Stimulated activated naive CD8-positive, alpha-beta T cell treated with anti-CD3 and anti-CD28 coated beads, Interleukin-15, Interleukin-2, amounts not matched to agents 100 U/mL and 50 U/mL, for 24 hours (primary cell): ENCODE measurements around the gene ASIC2.
A peak's percentile ranks its signal among the peaks of the same experiment; 100 is the strongest.

ENCODE experiments used
- ATAC-seq: fragments of 150-1000 bp; cut with Tn5 transposase; one replicate; pipeline ENCODE4 v1.10.0; 2021
- DNase-seq: peaks from one replicate; pipeline ENCODE4 v3.0.0; 2021

Gene ASIC2

GRCh38 chr17:33292981-33293867 is at the start of gene ASIC2:
ASIC2 (minus strand) TSS chr17:33293295.
- DNase-seq (peak; percentile 5), ATAC-seq (no peak)

GRCh38 chr17:33342025-33342424 is 48.9 kb upstream of the ASIC2 start:
- DNase-seq, result no peak
- no peak for ATAC-seq

DNA sequence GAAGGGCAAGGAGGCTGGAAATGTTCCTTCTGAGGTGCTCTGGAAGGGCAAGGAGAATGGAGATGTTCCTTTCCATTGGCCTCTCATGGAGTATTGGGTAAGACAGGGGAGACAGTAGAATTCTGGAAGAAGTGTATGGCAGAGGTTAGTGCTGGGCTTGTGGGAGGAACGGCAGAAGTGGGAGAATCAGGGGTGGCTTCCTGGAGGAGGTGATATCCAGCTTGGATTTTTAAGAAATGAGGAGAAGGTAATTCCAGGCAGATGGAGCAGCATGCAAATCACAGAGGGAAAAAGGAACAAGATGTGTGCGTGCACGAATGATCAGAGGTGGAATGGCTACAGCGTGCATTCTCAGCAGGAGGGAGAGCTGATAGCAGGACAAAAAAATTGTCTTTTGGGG is 45.1 kb upstream of the ASIC2 start:
- no peak for DNase-seq
- ATAC-seq, result no peak

DNA sequence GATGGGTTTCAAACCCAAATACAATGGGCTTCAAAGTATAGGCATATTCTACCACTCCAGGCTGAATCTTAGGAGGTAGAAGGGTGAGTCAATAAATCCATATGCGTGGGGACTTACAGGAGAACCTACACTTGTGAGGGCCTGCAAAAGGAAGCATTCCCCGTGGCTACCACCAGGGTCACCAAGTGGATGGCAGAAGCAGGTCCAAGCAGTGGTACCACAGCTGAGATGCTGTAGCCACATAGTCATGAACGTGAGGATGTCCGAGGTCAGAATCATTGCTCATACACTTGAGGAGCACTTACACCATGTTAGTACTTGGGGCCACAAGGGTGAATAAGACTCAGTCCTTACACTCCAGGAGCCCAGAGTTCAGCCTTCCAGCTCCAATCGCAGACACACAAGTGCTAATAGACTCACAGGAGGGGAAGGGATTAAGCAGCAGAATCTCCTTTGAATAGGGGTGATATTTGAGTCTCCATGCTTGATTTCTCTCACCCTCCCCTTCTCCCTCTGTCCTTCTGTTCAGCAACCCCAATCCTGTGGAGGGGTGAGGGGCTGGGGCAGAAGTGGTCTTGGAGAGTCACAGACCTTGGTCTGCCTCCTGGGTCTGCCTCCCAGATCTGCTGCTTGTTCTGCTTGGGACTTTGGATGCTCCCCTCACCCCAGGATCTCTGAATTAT is 42.5 kb upstream of the ASIC2 start:
- no peak for ATAC-seq
- no peak for DNase-seq

DNA sequence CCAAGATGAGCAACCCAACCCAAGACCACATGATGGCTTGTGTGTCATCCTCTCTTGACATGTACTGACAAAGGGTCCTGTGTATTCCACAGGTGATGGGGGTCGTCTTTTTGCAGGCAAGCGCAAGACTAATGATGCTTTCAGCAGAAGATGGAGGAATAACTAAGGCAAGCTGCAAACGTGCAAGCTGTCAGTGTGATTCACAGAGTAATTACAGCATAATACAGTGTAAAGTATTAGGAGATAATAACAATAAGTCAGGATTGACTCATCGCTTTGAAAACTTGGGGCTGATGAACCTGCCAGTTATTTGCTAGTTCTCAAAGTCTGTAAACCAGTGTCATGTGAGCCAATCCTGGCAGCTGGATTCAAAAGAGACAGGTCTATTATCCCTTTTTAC is 41.6 kb upstream of the ASIC2 start:
- no peak for DNase-seq
- no peak for ATAC-seq

DNA sequence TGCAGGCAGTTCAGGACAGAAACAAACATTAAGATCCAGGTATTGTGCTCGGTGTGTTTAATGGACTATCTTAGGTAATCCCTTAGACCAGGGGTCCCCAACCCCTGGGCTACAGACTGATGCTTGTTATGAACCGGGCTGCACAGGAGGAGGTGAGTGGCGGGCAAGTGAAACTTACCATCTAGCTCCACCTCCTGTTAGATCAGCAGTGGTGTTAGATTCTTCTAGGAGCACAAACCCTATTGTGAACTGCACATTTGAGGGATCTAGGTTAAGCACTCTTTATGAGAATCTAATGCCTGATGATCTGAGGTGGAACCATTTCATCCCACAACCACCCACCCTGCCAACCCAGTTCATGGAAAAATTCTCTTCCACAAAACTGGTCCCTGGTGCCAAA is 37.8 kb upstream of the ASIC2 start:
- DNase-seq (no peak), ATAC-seq (no peak)

DNA sequence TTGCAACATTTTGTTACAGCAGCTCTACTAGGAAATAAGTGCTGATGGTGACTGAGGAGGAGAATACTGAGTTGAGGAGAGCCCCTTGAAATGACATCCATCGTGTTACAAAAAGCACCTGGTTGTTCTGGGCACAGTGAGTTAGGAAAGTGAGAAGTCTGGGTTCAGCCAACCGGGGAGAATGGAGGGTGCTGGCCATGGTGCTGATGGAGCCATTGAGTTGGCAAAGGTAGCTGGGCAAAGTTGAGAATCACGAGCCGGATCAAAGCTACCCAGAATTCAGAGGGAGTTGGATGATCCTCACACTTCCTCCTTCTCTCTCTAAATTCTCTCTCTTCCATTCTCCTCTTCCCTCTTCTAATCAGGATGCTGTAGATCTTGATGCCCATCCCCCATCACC is 35.0 kb upstream of the ASIC2 start:
- ATAC-seq, result no peak

DNA sequence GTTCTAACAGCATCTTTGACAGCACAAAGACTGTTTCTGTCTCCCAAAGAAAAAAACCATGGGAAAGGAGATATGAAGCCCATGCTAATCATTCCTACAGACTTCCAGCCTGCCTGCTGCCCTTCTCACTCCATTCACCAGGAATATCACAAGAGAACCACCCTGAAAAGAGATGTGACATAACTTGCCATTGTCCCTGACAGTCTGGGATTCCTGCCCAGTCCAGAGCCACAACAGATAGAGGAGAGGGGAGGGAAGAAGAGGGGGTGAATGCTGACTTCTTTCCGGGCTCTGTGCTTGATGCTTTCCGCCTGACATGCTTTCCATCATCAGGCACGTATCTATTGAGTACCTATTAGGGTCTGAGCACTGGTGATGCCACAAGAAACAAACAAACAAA is 31.6 kb upstream of the ASIC2 start:
- DNase-seq, result no peak
- ATAC-seq, result no peak

More for the DNA sequence above, 35.0 kb upstream of the ASIC2 start:
- no peak for DNase-seq

DNA sequence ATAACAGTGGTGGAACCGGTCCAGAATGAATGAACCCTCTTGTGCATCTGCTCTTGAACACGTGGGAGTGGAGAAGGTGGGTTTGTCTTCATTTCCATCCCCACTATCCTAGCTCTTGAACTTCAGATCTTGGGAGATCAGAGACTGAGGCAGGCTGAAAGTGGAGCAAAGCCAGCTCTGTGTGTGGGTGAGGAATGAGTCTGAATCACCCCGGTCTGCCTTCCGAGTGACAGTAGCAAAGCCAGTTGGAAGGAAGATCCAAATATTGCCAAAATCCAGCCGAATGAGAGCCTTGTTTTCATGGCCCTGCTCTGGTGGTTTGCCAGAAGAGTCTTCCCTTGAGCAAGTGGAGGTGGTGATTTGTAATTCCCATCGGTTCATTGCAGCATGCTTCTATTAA is 29.0 kb upstream of the ASIC2 start:
- no peak for DNase-seq
- no peak for ATAC-seq

GRCh38 chr17:33318241-33318640 is 25.1 kb upstream of the ASIC2 start:
- no peak for DNase-seq
- no peak for ATAC-seq

DNA sequence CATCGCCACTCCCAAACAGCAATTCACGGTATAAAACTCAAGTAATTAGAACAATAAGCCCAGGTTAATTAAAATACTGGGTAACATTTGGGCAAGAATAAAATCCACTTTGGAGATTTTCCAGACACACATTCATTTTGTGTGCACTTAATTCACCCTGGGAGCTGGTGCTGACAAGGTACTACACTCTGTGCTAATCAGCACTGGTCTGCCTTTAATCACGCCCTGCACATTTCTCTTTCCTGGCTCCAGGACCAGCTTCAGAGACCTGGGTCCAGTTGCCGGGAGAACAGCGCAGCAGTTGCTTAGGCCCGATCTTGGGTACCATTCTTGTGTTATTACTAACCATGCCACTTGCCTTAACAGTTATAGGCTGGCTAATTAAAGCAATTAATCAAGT is 23.7 kb upstream of the ASIC2 start:
- no peak for ATAC-seq
- DNase-seq, result no peak

- no peak for DNase-seq
- no peak for ATAC-seq
Measured at GRCh38 chr17:33310296-33310695, 17.2 kb upstream of the ASIC2 start.

DNA sequence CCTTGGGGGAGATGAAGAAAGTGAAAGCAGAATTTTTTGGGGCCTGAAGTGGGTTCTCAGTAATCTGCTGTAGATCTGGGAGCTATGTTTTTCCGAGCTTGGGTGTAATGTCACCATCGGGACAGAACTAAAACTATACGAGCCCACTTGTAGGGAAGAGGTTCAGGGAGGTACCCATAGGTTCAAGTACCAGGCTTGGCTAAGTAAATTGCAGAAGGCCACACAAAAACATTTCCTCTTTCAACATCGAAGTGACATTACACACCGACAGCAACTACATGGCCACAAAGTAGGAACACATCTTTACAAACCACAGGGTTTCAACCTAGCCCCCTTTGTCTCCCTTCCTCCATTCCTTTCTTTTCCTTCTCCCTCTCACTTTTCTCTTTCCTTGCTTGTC is 10.2 kb upstream of the ASIC2 start:
- ATAC-seq, result no peak

DNA sequence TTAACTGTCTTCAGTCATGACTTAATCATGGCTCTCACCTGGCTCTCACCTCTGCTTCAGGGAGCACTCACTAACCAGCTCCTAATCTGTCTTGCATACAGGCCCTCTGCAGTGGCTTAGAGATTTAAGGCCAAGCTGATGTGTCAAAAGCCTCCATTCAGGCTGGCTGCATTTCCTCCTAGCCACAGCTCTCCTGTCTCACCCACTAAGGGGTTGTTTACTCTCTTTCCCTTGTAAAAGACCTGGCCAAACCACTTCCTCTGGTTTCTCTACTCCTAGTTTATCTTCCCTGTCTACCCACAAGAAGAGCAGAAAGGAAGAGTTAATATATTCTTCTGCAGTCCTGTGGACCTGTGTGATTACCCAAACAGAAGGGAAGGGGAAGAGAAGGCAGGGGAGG is 9.3 kb upstream of the ASIC2 start:
- ATAC-seq, result no peak

More for the DNA sequence above, 10.2 kb upstream of the ASIC2 start:
- no peak for DNase-seq

GRCh38 chr17:33300241-33300640 is 7.1 kb upstream of the ASIC2 start:
- no peak for ATAC-seq
- DNase-seq, result no peak

More for the DNA sequence above, 9.3 kb upstream of the ASIC2 start:
- no peak for DNase-seq

DNA sequence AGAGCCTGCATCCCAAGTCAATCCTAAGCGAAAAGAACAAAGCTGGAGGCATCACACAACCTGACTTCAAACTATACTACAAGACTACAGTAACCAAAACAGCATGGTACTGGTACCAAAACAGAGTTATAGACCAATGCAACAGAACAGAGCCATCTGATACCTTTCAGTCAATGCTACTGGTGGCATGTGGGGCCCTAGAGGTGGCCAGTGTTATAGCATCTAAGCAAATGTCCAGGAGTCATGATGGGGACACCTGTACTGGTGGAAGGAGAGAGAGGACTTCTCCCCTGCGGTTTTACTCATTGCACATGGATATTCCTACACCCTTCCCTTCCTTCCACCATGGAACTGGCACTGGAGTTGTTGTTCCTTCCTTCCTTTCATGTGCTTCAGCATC is 6.0 kb upstream of the ASIC2 start:
- DNase-seq (no peak), ATAC-seq (no peak)

DNA sequence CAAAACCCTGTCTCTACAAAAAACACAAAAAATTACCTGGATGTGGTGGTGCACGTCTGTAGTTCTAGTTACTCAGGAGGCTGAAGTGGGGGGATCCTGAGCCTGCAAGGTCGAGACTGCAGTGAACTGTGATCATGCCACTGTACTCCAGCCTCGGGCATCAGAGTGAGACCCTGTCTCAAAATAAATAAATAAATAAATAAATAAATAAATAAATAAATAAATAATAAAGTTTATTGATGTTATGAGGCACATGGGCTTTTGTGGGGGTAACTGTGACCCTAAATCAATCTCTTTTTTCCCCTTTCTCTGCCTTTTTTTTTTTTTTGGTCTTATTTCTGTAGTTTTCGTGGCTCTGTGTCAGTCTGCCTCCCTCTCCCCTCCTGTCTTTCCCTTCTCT is 4.5 kb upstream of the ASIC2 start:
- DNase-seq, result no peak
- no peak for ATAC-seq

- DNase-seq (no peak), ATAC-seq (no peak)
Measured at GRCh38 chr17:33294994-33295393, 1.9 kb upstream of the ASIC2 start.

DNA sequence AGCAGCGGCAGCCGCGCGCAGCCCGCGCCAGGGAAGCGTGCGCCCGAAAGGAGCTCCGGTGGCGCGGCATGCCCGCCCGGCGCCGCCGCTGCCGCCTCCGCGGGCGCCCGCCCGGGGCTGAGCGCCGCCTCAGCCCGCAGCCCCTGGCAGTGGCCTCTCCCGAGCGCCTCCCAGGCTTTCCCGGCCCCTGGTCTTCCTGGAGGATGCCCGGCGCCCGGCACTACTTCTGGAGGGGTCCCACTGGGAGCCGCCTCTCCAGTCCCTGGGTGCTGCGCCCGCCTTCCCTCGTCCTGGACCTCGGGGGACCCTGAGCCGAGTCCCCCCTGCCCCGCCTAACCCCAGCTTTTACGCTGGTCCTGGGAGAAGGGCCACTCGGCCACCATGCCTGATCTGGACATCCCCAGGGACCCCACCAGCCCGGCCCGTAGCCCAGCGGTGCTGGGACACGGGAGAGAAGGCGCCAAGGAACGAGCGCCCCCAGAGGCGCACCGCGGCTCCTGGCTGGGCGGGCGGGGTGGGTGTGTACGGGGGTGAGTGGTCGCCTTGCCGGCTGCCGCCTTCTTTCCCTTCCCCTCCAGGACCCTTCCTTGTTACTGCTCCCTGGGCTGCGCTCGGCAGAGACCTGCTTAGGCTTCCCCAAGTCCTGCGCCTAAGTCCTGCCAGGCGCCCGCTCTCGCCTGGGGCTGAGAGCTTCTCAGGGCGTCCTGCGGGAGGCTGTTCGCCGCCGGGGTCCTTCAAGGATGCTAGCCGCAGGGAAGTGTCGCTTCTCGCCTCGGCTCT is 704 bp downstream of the ASIC2 start:
- DNase-seq, result peak; percentile 4
- no peak for ATAC-seq

DNA sequence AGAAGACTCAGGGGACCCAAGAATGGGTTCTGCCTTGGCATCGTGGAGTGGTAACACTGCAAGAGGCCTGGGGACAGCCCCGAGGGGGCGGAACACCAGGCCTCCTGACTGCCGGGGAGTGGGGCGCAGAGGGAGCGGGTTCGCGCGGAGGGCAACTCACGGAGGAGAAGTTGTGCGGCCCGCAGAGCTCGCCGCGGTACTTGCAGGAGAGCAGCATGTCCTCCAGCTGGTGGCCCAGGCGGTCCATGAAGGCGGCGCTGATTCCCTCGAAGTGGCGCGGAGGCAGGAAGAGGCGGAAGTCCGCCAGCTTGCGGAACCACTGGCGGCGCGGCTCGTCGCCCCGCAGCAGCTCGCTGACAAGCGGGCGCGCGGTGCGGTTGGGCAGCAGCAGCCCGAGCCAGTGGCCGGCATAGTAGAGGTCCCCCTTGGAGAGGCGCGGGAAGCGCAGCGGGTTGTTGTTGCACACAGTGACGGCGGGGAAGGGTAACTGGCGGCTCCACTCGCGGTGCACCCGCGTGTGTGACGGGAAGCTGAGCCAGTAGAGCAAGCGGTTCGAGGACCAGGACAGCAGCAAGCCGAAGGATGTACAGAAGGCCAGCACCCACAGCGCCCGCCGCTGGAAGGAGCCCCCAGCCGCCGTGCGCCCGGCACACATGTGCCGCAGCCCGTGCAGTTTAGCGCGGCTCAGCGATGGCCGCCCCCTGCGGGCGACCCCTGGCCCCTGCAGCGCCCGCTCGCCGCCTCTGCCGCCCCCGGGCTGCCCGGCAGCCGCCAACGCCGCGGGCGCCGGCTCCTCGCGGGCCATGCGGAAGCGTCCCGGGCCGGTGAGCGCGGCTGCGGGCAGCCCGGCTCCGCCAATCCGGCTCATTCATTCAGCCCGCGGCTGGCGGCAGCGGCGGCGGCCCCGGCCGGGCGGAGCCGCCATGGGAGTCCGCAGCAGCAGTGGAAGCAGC is 1.6 kb downstream of the ASIC2 start:
- DNase-seq (peak; percentile 6), ATAC-seq (no peak)

- no peak for ATAC-seq
Measured at GRCh38 chr17:33290253-33290652, 2.8 kb downstream of the ASIC2 start.

GRCh38 chr17:33288954-33289353 is 4.1 kb downstream of the ASIC2 start:
- DNase-seq (no peak), ATAC-seq (no peak)

More at GRCh38 chr17:33290253-33290652, 2.8 kb downstream of the ASIC2 start:
- no peak for DNase-seq
